GM12878 (cell line): ENCODE results near the gene PDGFD. TPM values are rescaled to one million over a fixed set of nuclear protein-coding genes. Genes with fewer than 3 reads are reported as not detected.

ENCODE experiments used
- ATAC-seq: fragments of 200-7000 bp; cut with Tn5 transposase; 3 replicates; pipeline ENCODE4 v1.9.1; 2020; ENCODE audit warnings: mild to moderate bottlenecking, moderate library complexity
- BruUV-seq: library from RNA; stranded (reverse); fragments of 400-500 nt; replicated peaks from 2 replicates; lab custom pipeline; 2021; lab: Mats Ljungman, UMichigan
- CTCF ChIA-PET: fragments of 300-600 bp; sonication (Branson Sonifier 250); formaldehyde crosslinking; extraction: SDS; loops from one replicate; lab custom pipeline; 2021; ENCODE audit warnings: inconsistent platforms; lab: Yijun Ruan, JAX
- POLR2A ChIA-PET: fragments of 350-600 bp; formaldehyde crosslinking; extraction: SDS; loops from one replicate; lab custom pipeline; 2021; ENCODE audit warnings: inconsistent platforms; lab: Charles Lee
- RAD21 ChIA-PET: fragments of 300-600 bp; sonication (Branson Sonifier 250); formaldehyde crosslinking; loops from one replicate; lab custom pipeline; 2023; ENCODE audit warnings: antibody characterized with exemption; ENCODE audit not compliant: unreplicated experiment; lab: Charles Lee
- SMC1A ChIA-PET: fragments of 300-600 bp; sonication (Branson Sonifier 250); formaldehyde crosslinking; loops from one replicate; lab custom pipeline; 2023; ENCODE audit not compliant: unreplicated experiment, uncharacterized antibody; lab: Charles Lee
- DNase-seq: peaks from one replicate; pipeline ENCODE4 v3.0.0-alpha.2; 2011; ENCODE audit warnings: low read depth, low spot score
- FAIRE-seq: peaks from 3 replicates; lab custom pipeline; 2011; peaks lifted over from hg19 to GRCh38; lab: Jason Lieb, UNC
- H2AFZ ChIP-seq: 2 replicates; pipeline ENCODE4 v1.6.0; 2011; ENCODE audit warnings: low read depth, low read length, control low read depth; ENCODE audit not compliant: control insufficient read depth
- H3K27ac ChIP-seq: 2 replicates; pipeline ENCODE4 v1.5.1; 2011; ENCODE audit warnings: control low read depth; ENCODE audit not compliant: control insufficient read depth, insufficient read depth
- H3K27me3 ChIP-seq, 2 experiments: replicated peaks in 1 of 2; 2 replicates each; pipeline versions ENCODE4 v1.6.0 to v1.6.1; 2011; ENCODE audit warnings: low read length in 1 of 2; ENCODE audit not compliant: control insufficient read depth in 2 of 2, insufficient read depth in 2 of 2
- H3K36me3 ChIP-seq, 2 experiments: 2 replicates each; pipeline ENCODE4 v1.5.1; 2011; ENCODE audit warnings: low read length in 1 of 2; ENCODE audit not compliant: control insufficient read depth in 2 of 2, insufficient read depth in 2 of 2
- H3K4me1 ChIP-seq: 2 replicates; pipeline ENCODE4 v1.6.1; 2011; ENCODE audit warnings: mild to moderate bottlenecking, low read length, moderate library complexity, mixed read lengths; ENCODE audit not compliant: control insufficient read depth, insufficient read depth
- H3K4me2 ChIP-seq: 2 replicates; pipeline ENCODE4 v1.6.0; 2011; ENCODE audit warnings: control low read depth; ENCODE audit not compliant: control insufficient read depth, insufficient read depth
- H3K4me3 ChIP-seq: fragments of 200-600 bp; sonication (generic); 2 replicates; pipeline ENCODE4 v1.5.1; 2016
- H3K79me2 ChIP-seq: 2 replicates; pipeline ENCODE4 v1.6.0; 2011; ENCODE audit warnings: low read length; ENCODE audit not compliant: control insufficient read depth, insufficient read depth
- H3K9ac ChIP-seq: 2 replicates; pipeline ENCODE4 v1.8.0; 2011; ENCODE audit warnings: low read length, control low read depth, mixed read lengths; ENCODE audit not compliant: control insufficient read depth, insufficient read depth
- H3K9me3 ChIP-seq: replicated peaks from 3 replicates; pipeline ENCODE4 v1.5.1; 2011; ENCODE audit warnings: mild to moderate bottlenecking, low read length; ENCODE audit not compliant: control insufficient read depth, insufficient read depth
- H4K20me1 ChIP-seq: 2 replicates; pipeline ENCODE4 v1.6.0; 2011; ENCODE audit not compliant: control insufficient read depth, insufficient read depth
- BCL11A ChIP-seq: IDR thresholded peaks from 2 replicates; pipeline ENCODE4 v1.6.1; 2011; ENCODE audit warnings: low read depth, low read length
- BHLHE40 ChIP-seq, 2 experiments: fragments of 450-650 bp in 1 of 2; IDR thresholded peaks; 2 replicates each; pipeline ENCODE4 v1.6.1; 2011 to 2017; ENCODE audit warnings: low read depth in 2 of 2, borderline replicate concordance in 1 of 2, improper control_type of control experiment in 1 of 2, low read length in 1 of 2, mild to moderate bottlenecking in 1 of 2
- IRF4 ChIP-seq: IDR thresholded peaks from 2 replicates; pipeline ENCODE4 v1.6.1; 2011; ENCODE audit warnings: low read depth, low read length
- JUNB ChIP-seq: IDR thresholded peaks from 2 replicates; pipeline ENCODE4 v1.6.1; 2016; ENCODE audit warnings: antibody characterized with exemption, mild to moderate bottlenecking
- MEF2A ChIP-seq: IDR thresholded peaks from 2 replicates; pipeline ENCODE4 v1.6.1; 2011; ENCODE audit warnings: low read depth, mild to moderate bottlenecking, low read length, moderate library complexity; ENCODE audit not compliant: insufficient read depth
- NR2F1 ChIP-seq: fragments of 450-650 bp; conservative IDR thresholded peaks from 2 replicates; pipeline ENCODE4 v1.6.1; 2017; ENCODE audit warnings: mild to moderate bottlenecking
- TBL1XR1 ChIP-seq: IDR thresholded peaks from 2 replicates; pipeline ENCODE4 v1.6.1; 2012; ENCODE audit warnings: low read depth, low read length, improper control_type of control experiment
- ZBTB33 ChIP-seq: fragments of 450-650 bp; IDR thresholded peaks from 2 replicates; pipeline ENCODE4 v1.6.1; 2017; ENCODE audit warnings: mild to moderate bottlenecking
- ZBTB4 ChIP-seq: fragments of 450-650 bp; formaldehyde crosslinking; IDR thresholded peaks from 2 replicates; pipeline ENCODE4 v1.4.0; 2022; ENCODE audit warnings: mild to moderate bottlenecking, moderate library complexity
- ZNF207 ChIP-seq: fragments of 450-650 bp; IDR thresholded peaks from 2 replicates; pipeline ENCODE4 v1.6.1; 2014; ENCODE audit warnings: antibody characterized with exemption, mild to moderate bottlenecking, borderline replicate concordance
- WGBS: methylation state at CpG from one replicate; pipeline ENCODE4 v1.1.6; 2016; ENCODE audit warnings: low lambda C conversion rate; ENCODE audit not compliant: insufficient replicate concordance, insufficient coverage; ENCODE audit errors: missing lambda C conversion rate; 5-methylcytosine and 5-hydroxymethylcytosine counted together
- in situ Hi-C: fragments of 300-500 bp; cut with MboI; formaldehyde crosslinking; loops from 9 replicates; pipeline ENCODE4 v1.14.3; 2018; ENCODE audit warnings: mixed read lengths
- intact Hi-C: fragments of 100-400 bp; cut with micrococcal nuclease; formaldehyde crosslinking; loops from one replicate; pipeline ENCODE4 v1.14.2; 2022; ENCODE audit not compliant: unreplicated experiment
- polyA plus RNA-seq, 11 experiments: library from polyadenylated mRNA; depleted of rRNA in 4 of 11; unstranded in 6 of 11; stranded (reverse) in 5 of 11; fragments of >200 nt; fragmentation: Nextera tagmentation in 4 of 11; fragmentation: Illumina TruSeq in 1 of 11; extraction: Ambion mirVana in 4 of 11; extraction: Trizol in 1 of 11; gene quantifications; 1 replicate in 1 of 11; 2 replicates in 10 of 11; pipeline versions ENCODE4 v1.2.1 to v1.2.3, GENCODE V29; 2011 to 2016; ENCODE audit warnings: inconsistent platforms in 2 of 11, missing spikeins in 2 of 11, low read depth in 1 of 11
- total RNA-seq, 4 experiments: library from RNA; depleted of rRNA in 3 of 4; stranded (reverse); fragments of >200 nt in 3 of 4; fragmentation: Illumina TruSeq in 1 of 4; extraction: Trizol in 1 of 4; gene quantifications; 2 replicates each; pipeline versions ENCODE4 v1.2.1 to v1.2.3, GENCODE V29; 2013 to 2021
- TF ChIP-seq, protein P1 (sequence below): IDR thresholded peaks from 2 replicates; pipeline ENCODE4 v1.6.1; 2011; ENCODE audit warnings: low read depth, low read length, improper control_type of control experiment, borderline replicate concordance

The PDGFD gene
- total and polyA plus RNA-seq, 10 of the 15 experiments (the other 5 are each of a cell fraction or from before 2014, with no cell fraction given): 0.05 to 0.13 TPM; not detected in 8

- TF ChIP-seq ZBTB33: no peak
- no peak for TF ChIP-seq IRF4
- TF ChIP-seq ZNF207: no peak
- peak; percentile 63 for TF ChIP-seq BCL11A
- TF ChIP-seq MEF2A: no peak
- TF ChIP-seq NR2F1: peak; percentile 44; the same call in 1 of the 2 replicates
Observed at GRCh38 chr11:103903621-103904323, 260.2 kb downstream of the PDGFD start (continued).

DNA sequence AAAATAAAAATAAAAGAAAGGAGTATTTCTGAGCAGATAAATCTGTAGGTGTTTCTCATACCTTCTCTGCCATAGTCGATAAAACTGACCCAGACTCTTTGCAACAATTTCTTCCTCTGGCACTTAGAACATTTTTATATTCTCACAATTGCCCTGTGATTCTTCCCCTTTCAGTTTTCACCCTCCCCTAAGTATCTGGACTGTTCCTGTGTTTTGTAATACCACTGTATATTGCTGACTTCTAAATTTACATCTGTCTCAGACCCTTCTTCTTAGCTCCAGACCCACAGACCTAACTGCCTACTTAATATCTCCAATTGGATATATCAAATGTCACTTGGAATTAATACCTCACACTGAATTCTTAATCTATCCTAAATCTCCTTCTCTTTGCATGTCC, 261.0 kb downstream of the PDGFD start:
- no peak for DNase-seq
- TF ChIP-seq ZBTB4 (CRISPR knock-in tag): no peak
- TF ChIP-seq BHLHE40 (IDR thresholded peaks at IDR 0.05; ENCODE audit: borderline replicate concordance in 1 of 2, low read depth in 2 of 2, low read length in 1 of 2): no peak
- no peak for TF ChIP-seq JUNB
- TF ChIP-seq, protein P1, sequence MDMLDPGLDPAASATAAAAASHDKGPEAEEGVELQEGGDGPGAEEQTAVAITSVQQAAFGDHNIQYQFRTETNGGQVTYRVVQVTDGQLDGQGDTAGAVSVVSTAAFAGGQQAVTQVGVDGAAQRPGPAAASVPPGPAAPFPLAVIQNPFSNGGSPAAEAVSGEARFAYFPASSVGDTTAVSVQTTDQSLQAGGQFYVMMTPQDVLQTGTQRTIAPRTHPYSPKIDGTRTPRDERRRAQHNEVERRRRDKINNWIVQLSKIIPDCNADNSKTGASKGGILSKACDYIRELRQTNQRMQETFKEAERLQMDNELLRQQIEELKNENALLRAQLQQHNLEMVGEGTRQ: no peak
- TF ChIP-seq TBL1XR1: no peak
- TF ChIP-seq, all 136 proteins: peak for 0
- H3K36me3 ChIP-seq: no peaks in the 10 kb centered on the region
- H3K79me2 ChIP-seq: no peaks in the 10 kb centered on the region
- POLR2A ChIA-PET: interaction anchor here (0.6 kb wide), 1 partner anchor 30 kb away, joined by 6 read pairs; no protein-coding TSS in a partner anchor
- SMC1A ChIA-PET: interaction anchor here (0.8 to 2.0 kb wide), 5 partner anchors 16 to 222 kb away, joined by 3 to 6 read pairs (median 4); no protein-coding TSS in a partner anchor
- in situ Hi-C loops: no loop called here
- no TSS peak for BruUV-seq
- H3K9ac ChIP-seq: no peak overlapping the region
- peaks cover 51% of the 10 kb centered on the region for H3K4me1 ChIP-seq
- H4K20me1 ChIP-seq: no peaks in the 10 kb centered on the region
- CTCF ChIA-PET: interaction anchor here (1.2 kb wide), 2 partner anchors 22 to 27 kb away, joined by 3 to 6 read pairs; no protein-coding TSS in a partner anchor
- no peak overlapping the region for H3K4me3 ChIP-seq
- H3K4me2 ChIP-seq: peak overlapping the region; percentile 77
- H3K9me3 ChIP-seq: no peaks in the 10 kb centered on the region
- no peak overlapping the region for H2AFZ ChIP-seq
- intact Hi-C loops: no loop called here
- 5% methylated on average over 1 of the region's 1 CpG for WGBS
- FAIRE-seq (no peak), ATAC-seq (no peak)
- RAD21 ChIA-PET: no interaction called here
- H3K27ac ChIP-seq: no peak overlapping the region
- H3K27me3 ChIP-seq: no peaks in the 10 kb centered on the region
